Thymus (tissue), 11 donors: ENCODE results near the gene SKAP1. TPM values are rescaled to one million over a fixed set of nuclear protein-coding genes. Genes with fewer than 3 reads are reported as not detected.

Experiments
- DNase-seq, 9 donors: peaks; one replicate each; pipeline ENCODE4 v3.0.0-alpha.2; 2013; ENCODE audit warnings: low spot score in 9 of 9, low read depth in 6 of 9, missing footprints in 1 of 9
- H3K27ac ChIP-seq, 2 donors: one replicate each; pipeline ENCODE4 v1.5.1; 2013; ENCODE audit warnings: control low read depth in 1 of 2, low read depth in 1 of 2, low read length in 1 of 2, mild to moderate bottlenecking in 1 of 2, moderate library complexity in 1 of 2
- H3K27me3 ChIP-seq, 2 donors: one replicate each; pipeline ENCODE4 v1.5.1; 2013; ENCODE audit warnings: low read length in 1 of 2; ENCODE audit not compliant: control insufficient read depth in 2 of 2, insufficient read depth in 1 of 2
- H3K36me3 ChIP-seq, 2 donors: one replicate each; pipeline ENCODE4 v1.5.1; 2013; ENCODE audit warnings: low read length in 1 of 2, mild to moderate bottlenecking in 1 of 2, moderate library complexity in 1 of 2; ENCODE audit not compliant: control insufficient read depth in 2 of 2, insufficient read depth in 2 of 2
- H3K4me1 ChIP-seq, 2 donors: one replicate each; pipeline ENCODE4 v1.5.1; 2013; ENCODE audit warnings: low read length in 2 of 2; ENCODE audit not compliant: control insufficient read depth in 2 of 2, insufficient read depth in 2 of 2
- H3K4me3 ChIP-seq, 2 donors: one replicate each; pipeline ENCODE4 v1.5.1; 2013; ENCODE audit warnings: low read length in 2 of 2, control low read depth in 1 of 2, mild to moderate bottlenecking in 1 of 2
- H3K9me3 ChIP-seq, 2 donors: one replicate each; pipeline ENCODE4 v1.5.1; 2013; ENCODE audit warnings: low read length in 1 of 2, mild to moderate bottlenecking in 1 of 2; ENCODE audit not compliant: control insufficient read depth in 2 of 2, insufficient read depth in 1 of 2
- WGBS: extraction: QIAGEN DNeasy Blood & Tissue Kit; methylation state at CpG from one replicate; pipeline ENCODE4 v1.1.7; 2013; 5-methylcytosine and 5-hydroxymethylcytosine counted together
- polyA plus RNA-seq: library from polyadenylated mRNA; stranded (reverse); fragments of 200-250 nt; gene quantifications from one replicate; pipeline ENCODE4 v1.2.3, GENCODE V29; 2013
- total RNA-seq: library from RNA; stranded (reverse); fragments of 120-200 nt; gene quantifications from one replicate; pipeline ENCODE4 v1.2.4, GENCODE V29; 2013
- donor health status: healthy.

Gene SKAP1
- total and polyA plus RNA-seq, 2 donors: 28.8 to 64.4 TPM

GRCh38 chr17:48441231-48441711 lies 11.3 kb upstream of the SKAP1 start:
- DNase-seq: peak in 5 of 9 donors; percentile 60 to 86 (median 68)
- H3K4me3 ChIP-seq: no peak overlapping the region
- H3K9me3 ChIP-seq: no peaks in the 10 kb centered on the region
- H3K4me1 ChIP-seq: peaks cover 52 to 86% of the 10 kb centered on the region in 2 donors
- H3K27me3 ChIP-seq: no peaks in the 10 kb centered on the region
- peak overlapping the region; percentile 79 to 92 for H3K27ac ChIP-seq
- WGBS: 2% methylated on average over 1 of the region's 1 CpG
- H3K36me3 ChIP-seq: no peaks in the 10 kb centered on the region

DNA sequence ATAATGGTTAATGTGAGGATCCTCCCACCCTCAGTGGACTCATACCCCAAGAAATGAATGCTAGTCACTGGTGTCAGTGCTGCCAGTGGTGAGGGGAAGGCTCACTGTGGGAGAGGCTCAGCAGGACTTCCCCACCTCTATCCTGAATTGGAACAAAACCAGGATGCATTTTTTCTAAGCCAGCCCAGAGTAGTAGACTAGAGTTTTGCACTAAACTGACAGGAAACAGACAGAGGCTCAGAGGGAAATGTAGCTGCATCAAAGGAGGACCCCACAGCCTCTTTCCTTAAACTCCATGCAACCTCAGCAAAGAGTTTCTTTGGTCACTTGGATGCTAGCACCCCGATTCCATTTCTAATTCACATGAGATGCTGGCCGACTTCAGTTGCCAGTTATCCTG lies 10.7 kb upstream of the SKAP1 start:
- peak in 1 of 9 donors; percentile 67 for DNase-seq
- 66% methylated on average over 2 of the region's 2 CpGs for WGBS
- Histone ChIP-seq H3K36me3 (no peaks in the 10 kb centered on the region), H3K9me3 (no peaks in the 10 kb centered on the region), H3K27me3 (no peaks in the 10 kb centered on the region), H3K27ac (peak overlapping the region; percentile 79 to 92), H3K4me1 (peaks cover 51 to 83% of the 10 kb centered on the region in 2 donors), H3K4me3 (no peak overlapping the region)

GRCh38 chr17:48439875-48440505 lies 10.0 kb upstream of the SKAP1 start:
- H3K4me1 ChIP-seq: peaks cover 49 to 82% of the 10 kb centered on the region in 2 donors
- no peak overlapping the region for H3K4me3 ChIP-seq
- peak in 6 of 9 donors; percentile 45 to 80 (median 57) for DNase-seq
- WGBS: 37% methylated on average over 8 of the region's 8 CpGs
- H3K9me3 ChIP-seq: no peaks in the 10 kb centered on the region
- H3K36me3 ChIP-seq: no peaks in the 10 kb centered on the region
- no peaks in the 10 kb centered on the region for H3K27me3 ChIP-seq
- H3K27ac ChIP-seq: peak overlapping the region; percentile 79 to 92

GRCh38 chr17:48439110-48439850 lies 9.3 kb upstream of the SKAP1 start:
- Histone ChIP-seq H3K36me3 (no peaks in the 10 kb centered on the region), H3K27me3 (no peaks in the 10 kb centered on the region), H3K4me3 (no peak overlapping the region), H3K9me3 (no peaks in the 10 kb centered on the region), H3K27ac (peak overlapping the region; percentile 25 to 79), H3K4me1 (peaks cover 45 to 76% of the 10 kb centered on the region in 2 donors)
- 85% methylated on average over 3 of the region's 3 CpGs for WGBS
- DNase-seq: peak in 1 of 9 donors; percentile 42

- WGBS: 59% methylated on average over 3 of the region's 3 CpGs
- Histone ChIP-seq H3K27me3 (no peaks in the 10 kb centered on the region), H3K4me1 (peaks cover 45 to 75% of the 10 kb centered on the region in 2 donors)
These were observed 8.6 kb upstream of the SKAP1 start for GRCh38 chr17:48438516-48439061.

DNA sequence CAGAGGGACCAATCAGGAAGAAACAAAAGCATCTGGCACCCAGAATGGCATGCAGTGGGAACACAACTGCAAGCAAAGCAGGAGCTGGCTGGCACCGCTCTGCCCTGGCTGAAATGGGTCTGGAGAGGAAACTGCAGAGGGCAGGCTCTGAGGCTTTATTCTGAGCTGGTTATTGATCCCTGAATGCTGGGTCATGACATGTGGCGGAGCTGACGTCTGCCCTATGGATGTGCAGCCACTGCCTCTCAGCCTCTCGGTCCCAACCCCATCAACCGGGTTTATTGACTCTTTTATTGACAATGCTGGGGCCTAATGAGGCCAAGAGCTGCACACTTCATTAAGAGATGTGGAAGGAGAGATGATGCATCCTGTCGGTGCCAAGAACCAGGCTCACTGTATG lies 3.9 kb upstream of the SKAP1 start:
- H3K9me3 ChIP-seq: peaks cover 0 to 4% of the 10 kb centered on the region in 2 donors
- 97% methylated on average over 6 of the region's 6 CpGs for WGBS
- peaks cover 0 to 11% of the 10 kb centered on the region in 2 donors for H3K27me3 ChIP-seq
- no peak overlapping the region for H3K4me3 ChIP-seq
- DNase-seq: no peak
- no peaks in the 10 kb centered on the region for H3K36me3 ChIP-seq
- H3K4me1 ChIP-seq: peaks cover 15 to 62% of the 10 kb centered on the region in 2 donors
- no peak overlapping the region for H3K27ac ChIP-seq

More at GRCh38 chr17:48438516-48439061, 8.6 kb upstream of the SKAP1 start:
- Histone ChIP-seq H3K4me3 (no peak overlapping the region), H3K36me3 (no peaks in the 10 kb centered on the region), H3K9me3 (no peaks in the 10 kb centered on the region), H3K27ac (no peak overlapping the region)
- DNase-seq: no peak

GRCh38 chr17:48432820-48433775 lies 3.1 kb upstream of the SKAP1 start:
- 91% methylated on average over 11 of the region's 11 CpGs for WGBS
- Histone ChIP-seq H3K4me3 (no peak overlapping the region), H3K9me3 (peaks cover 0 to 4% of the 10 kb centered on the region in 2 donors), H3K4me1 (peaks cover 15 to 56% of the 10 kb centered on the region in 2 donors), H3K27me3 (peaks cover 0 to 11% of the 10 kb centered on the region in 2 donors), H3K36me3 (no peaks in the 10 kb centered on the region), H3K27ac (no peak overlapping the region)
- no peak for DNase-seq

DNA sequence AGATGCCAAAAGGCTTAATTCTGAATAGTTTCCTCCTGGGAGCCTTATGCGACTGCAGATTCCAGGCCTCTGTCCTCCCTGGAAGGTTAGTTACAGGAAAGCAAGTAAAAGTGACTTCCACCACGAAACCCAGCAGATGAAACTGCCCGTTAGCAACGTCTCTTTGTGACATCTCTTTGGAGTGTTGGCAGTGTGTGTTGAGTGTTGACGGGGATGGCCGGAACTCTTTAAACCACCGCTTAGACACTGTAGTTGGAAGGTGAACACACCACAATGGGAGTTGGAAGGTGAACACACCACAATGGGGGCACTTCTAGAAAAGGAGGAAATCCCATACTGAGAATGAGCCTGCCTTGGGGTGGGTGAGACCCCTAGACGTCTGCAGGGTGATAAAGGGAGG lies 858 bp downstream of the SKAP1 start:
- WGBS: 54% methylated on average over 8 of the region's 8 CpGs
- H3K36me3 ChIP-seq: no peaks in the 10 kb centered on the region
- H3K27me3 ChIP-seq: peaks cover 0 to 11% of the 10 kb centered on the region in 2 donors
- DNase-seq: peak in 3 of 9 donors; percentile 26 to 75 (median 47)
- peak overlapping the region; percentile 82 to 95 for H3K27ac ChIP-seq
- H3K9me3 ChIP-seq: peaks cover 0 to 4% of the 10 kb centered on the region in 2 donors
- H3K4me3 ChIP-seq: peak overlapping the region; percentile 60 to 79
- H3K4me1 ChIP-seq: peaks cover 13 to 54% of the 10 kb centered on the region in 2 donors
